Measurements from ENCODE around the gene UNC79. TPM values are rescaled to one million over a fixed set of nuclear protein-coding genes. Genes with fewer than 3 reads are reported as not detected.

Gene UNC79
- total and polyA plus RNA-seq, 2 donors (not counting 3 experiments of a cell fraction or from before 2014, with no cell fraction given): not detected

DNA sequence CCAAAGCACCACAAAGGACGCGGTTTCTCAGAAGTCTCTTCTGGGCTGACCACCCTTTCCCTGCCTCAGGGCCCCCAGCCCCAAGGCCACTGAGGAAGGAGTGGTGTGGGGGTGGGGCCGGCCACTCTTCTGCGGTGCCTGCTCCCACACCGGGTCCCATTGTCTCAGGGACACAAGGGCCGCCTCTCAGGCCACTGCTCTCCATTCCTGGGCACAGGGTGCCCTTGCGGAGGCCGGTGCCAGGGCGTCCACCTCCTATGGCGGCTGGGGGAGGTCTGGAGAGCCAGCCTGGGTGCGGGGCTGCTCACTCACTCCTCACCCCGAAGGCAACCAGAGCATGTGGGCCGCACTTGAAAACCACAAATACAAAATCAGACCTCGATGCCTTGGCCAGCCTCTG is 313.4 kb downstream of the UNC79 start:
- Histone ChIP-seq H4K20me1 (replicated peaks; ENCODE audit: control insufficient read depth, extremely low read depth, insufficient read depth, low read length) (no peaks in the 10 kb centered on the region), H3K4me2 (ENCODE audit: insufficient read depth, low read length) (no peak overlapping the region), H3K27me3 (ENCODE audit: control insufficient read depth in 2 of 2, insufficient read depth in 2 of 2, low read length in 2 of 2) (no peaks in the 10 kb centered on the region), H3K4me3 (replicated peaks in 1 of 3; ENCODE audit: insufficient read depth in 1 of 3, low read depth in 1 of 3, low read length in 3 of 3) (no peak overlapping the region), H3K36me3 (ENCODE audit: control insufficient read depth in 2 of 2, extremely low read depth in 1 of 2, insufficient read depth in 2 of 2, low read length in 2 of 2) (no peaks in the 10 kb centered on the region), H3K9me3 (replicated peaks; ENCODE audit: control insufficient read depth, insufficient read depth, low read length) (no peaks in the 10 kb centered on the region), H2AFZ (ENCODE audit: low read depth, low read length) (no peak overlapping the region), H3K79me2 (ENCODE audit: control insufficient read depth, insufficient read depth, low read length) (no peaks in the 10 kb centered on the region), H3K4me1 (ENCODE audit: control insufficient read depth, extremely low read depth, insufficient read depth, low read length) (no peaks in the 10 kb centered on the region), H3K9ac (replicated peaks; ENCODE audit: extremely low read depth, insufficient read depth, low read length) (no peak overlapping the region), H3K27ac (ENCODE audit: insufficient read depth, low read depth, low read length) (no peak overlapping the region), H3K9me1 (replicated peaks; ENCODE audit: control insufficient read depth, extremely low read depth, insufficient read depth, low read length) (no peaks in the 10 kb centered on the region)
- no peak for TF ChIP-seq GATA2 (IDR thresholded peaks at IDR 0.05; ENCODE audit: insufficient read depth, insufficient read length, low read depth, low read length)
- dilution Hi-C loops (cut with MboI; ENCODE audit: extremely low pct_ligation_motif_present, low sequenced_read_pairs) (no loop called here), intact Hi-C loops (cut with micrococcal nuclease) (no loop called here)
- no TSS peak for BruUV-seq (replicated peaks)
- ChIA-PET POLR2A (no interaction called here), CTCF (no interaction called here)
- no peak for FAIRE-seq
- DNase-seq (ENCODE audit: low read depth, low spot score): no peak

DNA sequence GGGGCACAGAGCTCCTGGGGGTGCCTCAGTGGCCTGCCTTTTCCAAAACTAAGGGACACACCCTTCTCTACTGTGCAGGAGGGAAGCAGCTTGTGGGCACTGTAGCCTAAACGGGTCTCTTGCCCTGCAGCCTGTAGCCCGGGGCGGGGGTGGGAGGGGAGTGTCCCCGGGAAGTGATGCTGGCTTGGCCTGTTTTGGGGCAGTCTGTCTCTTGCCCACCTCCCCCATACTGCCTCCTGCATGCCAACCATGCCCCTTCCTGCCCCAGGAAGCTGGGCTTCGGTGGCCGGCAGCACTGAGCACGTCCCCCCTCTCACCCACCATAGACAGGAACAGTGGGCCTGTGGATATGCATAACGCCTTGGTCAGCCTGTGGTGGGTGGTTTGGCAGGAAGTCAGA is 314.1 kb downstream of the UNC79 start:
- Histone ChIP-seq H3K4me1 (ENCODE audit: control insufficient read depth, extremely low read depth, insufficient read depth, low read length) (no peaks in the 10 kb centered on the region), H3K9me1 (replicated peaks; ENCODE audit: control insufficient read depth, extremely low read depth, insufficient read depth, low read length) (no peaks in the 10 kb centered on the region), H4K20me1 (replicated peaks; ENCODE audit: control insufficient read depth, extremely low read depth, insufficient read depth, low read length) (no peaks in the 10 kb centered on the region), H3K79me2 (ENCODE audit: control insufficient read depth, insufficient read depth, low read length) (no peaks in the 10 kb centered on the region), H2AFZ (ENCODE audit: low read depth, low read length) (no peak overlapping the region), H3K36me3 (ENCODE audit: control insufficient read depth in 2 of 2, extremely low read depth in 1 of 2, insufficient read depth in 2 of 2, low read length in 2 of 2) (no peaks in the 10 kb centered on the region), H3K9ac (replicated peaks; ENCODE audit: extremely low read depth, insufficient read depth, low read length) (no peak overlapping the region), H3K27ac (ENCODE audit: insufficient read depth, low read depth, low read length) (no peak overlapping the region), H3K4me2 (ENCODE audit: insufficient read depth, low read length) (no peak overlapping the region), H3K27me3 (ENCODE audit: control insufficient read depth in 2 of 2, insufficient read depth in 2 of 2, low read length in 2 of 2) (no peaks in the 10 kb centered on the region), H3K9me3 (replicated peaks; ENCODE audit: control insufficient read depth, insufficient read depth, low read length) (no peaks in the 10 kb centered on the region), H3K4me3 (replicated peaks in 1 of 3; ENCODE audit: insufficient read depth in 1 of 3, low read depth in 1 of 3, low read length in 3 of 3) (no peak overlapping the region)
- DNase-seq (ENCODE audit: low read depth, low spot score) (no peak), FAIRE-seq (no peak)
- dilution Hi-C loops (cut with MboI; ENCODE audit: extremely low pct_ligation_motif_present, low sequenced_read_pairs): no loop called here
- TF ChIP-seq GATA2 (IDR thresholded peaks at IDR 0.05; ENCODE audit: insufficient read depth, insufficient read length, low read depth, low read length) (no peak), FOS (IDR thresholded peaks at IDR 0.05; ENCODE audit: borderline replicate concordance, insufficient read depth, low read length) (no peak), MYC (IDR thresholded peaks at IDR 0.05; ENCODE audit: low read depth, low read length) (no peak), EZH2 (IDR thresholded peaks at IDR 0.05; ENCODE audit: borderline replicate concordance, low read depth, low read length, severe bottlenecking) (no peak), POLR2A (IDR thresholded peaks at IDR 0.05; ENCODE audit: low read depth, low read length) (no peak), JUN (IDR thresholded peaks at IDR 0.05; ENCODE audit: borderline replicate concordance, insufficient read depth, insufficient read length, low read depth) (no peak), POLR2AphosphoS5 (IDR thresholded peaks at IDR 0.05; ENCODE audit: insufficient read depth, low read depth, low read length) (no peak)
- TF ChIP-seq, protein P1, sequence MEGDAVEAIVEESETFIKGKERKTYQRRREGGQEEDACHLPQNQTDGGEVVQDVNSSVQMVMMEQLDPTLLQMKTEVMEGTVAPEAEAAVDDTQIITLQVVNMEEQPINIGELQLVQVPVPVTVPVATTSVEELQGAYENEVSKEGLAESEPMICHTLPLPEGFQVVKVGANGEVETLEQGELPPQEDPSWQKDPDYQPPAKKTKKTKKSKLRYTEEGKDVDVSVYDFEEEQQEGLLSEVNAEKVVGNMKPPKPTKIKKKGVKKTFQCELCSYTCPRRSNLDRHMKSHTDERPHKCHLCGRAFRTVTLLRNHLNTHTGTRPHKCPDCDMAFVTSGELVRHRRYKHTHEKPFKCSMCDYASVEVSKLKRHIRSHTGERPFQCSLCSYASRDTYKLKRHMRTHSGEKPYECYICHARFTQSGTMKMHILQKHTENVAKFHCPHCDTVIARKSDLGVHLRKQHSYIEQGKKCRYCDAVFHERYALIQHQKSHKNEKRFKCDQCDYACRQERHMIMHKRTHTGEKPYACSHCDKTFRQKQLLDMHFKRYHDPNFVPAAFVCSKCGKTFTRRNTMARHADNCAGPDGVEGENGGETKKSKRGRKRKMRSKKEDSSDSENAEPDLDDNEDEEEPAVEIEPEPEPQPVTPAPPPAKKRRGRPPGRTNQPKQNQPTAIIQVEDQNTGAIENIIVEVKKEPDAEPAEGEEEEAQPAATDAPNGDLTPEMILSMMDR (IDR thresholded peaks at IDR 0.05; ENCODE audit: extremely low read depth in 1 of 2, insufficient read depth in 1 of 2, low read depth in 1 of 2, low read length in 2 of 2): no peak
- TF ChIP-seq, protein P2, sequence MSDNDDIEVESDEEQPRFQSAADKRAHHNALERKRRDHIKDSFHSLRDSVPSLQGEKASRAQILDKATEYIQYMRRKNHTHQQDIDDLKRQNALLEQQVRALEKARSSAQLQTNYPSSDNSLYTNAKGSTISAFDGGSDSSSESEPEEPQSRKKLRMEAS (IDR thresholded peaks at IDR 0.05; ENCODE audit: insufficient read depth, insufficient read length): no peak
- intact Hi-C loops (cut with micrococcal nuclease): no loop called here
- ChIA-PET CTCF (no interaction called here), POLR2A (no interaction called here)
- no TSS peak for BruUV-seq (replicated peaks)

All from endothelial cell of umbilical vein (primary cell).